ENCODE results near the gene KRTAP12-1.
"Not testable (repeated sequence)": the region's sequence is repeated elsewhere in the genome, so short reads cannot be mapped to it uniquely, and the experiment has no call there.

KRTAP12-1 gene

GRCh38 chr21:44664691-44665090 is 17.3 kb downstream of the KRTAP12-1 start:
- no peak for DNase-seq

- DNase-seq, result not testable (repeated sequence)
Measured at GRCh38 chr21:44661567-44661966, 20.4 kb downstream of the KRTAP12-1 start.

GRCh38 chr21:44658913-44659595 is 22.9 kb downstream of the KRTAP12-1 start:
- DNase-seq, result peak in 1 of 2 donors; percentile 37

GRCh38 chr21:44658541-44658910 is 23.4 kb downstream of the KRTAP12-1 start:
- DNase-seq, result no peak

- peak; percentile 68 to 79 for DNase-seq
Measured at GRCh38 chr21:44657635-44658540, 24.1 kb downstream of the KRTAP12-1 start, which contains the start of gene KRTAP12-3. TSS of gene KRTAP12-3 (plus strand) at chr21:44657932. CDS start at chr21:44657980, 48 bp downstream.

GRCh38 chr21:44656868-44657267 is 25.1 kb downstream of the KRTAP12-1 start:
- no peak for DNase-seq

- no peak for DNase-seq
Measured at GRCh38 chr21:44654576-44655175, 27.3 kb downstream of the KRTAP12-1 start, which contains the start of gene KRTAP12-4. TSS of gene KRTAP12-4 (minus strand) at chr21:44654659. CDS start at chr21:44654614, 45 bp downstream.

- peak; percentile 78 to 84 for DNase-seq
Measured at GRCh38 chr21:44653656-44654575, 28.0 kb downstream of the KRTAP12-1 start.

- peak in 1 of 2 donors; percentile 4 for DNase-seq
Measured at GRCh38 chr21:44653123-44653522, 28.8 kb downstream of the KRTAP12-1 start.

- no peak for DNase-seq
Measured at GRCh38 chr21:44650973-44651675, 30.8 kb downstream of the KRTAP12-1 start.

GRCh38 chr21:44650265-44650972 is 31.5 kb downstream of the KRTAP12-1 start:
- no peak for DNase-seq

- DNase-seq, result no peak
Measured at GRCh38 chr21:44649521-44650100, 32.4 kb downstream of the KRTAP12-1 start.

- no peak for DNase-seq
Measured at GRCh38 chr21:44648557-44649311, 33.2 kb downstream of the KRTAP12-1 start.

- DNase-seq, result no peak
Measured at GRCh38 chr21:44647222-44647552, 34.8 kb downstream of the KRTAP12-1 start.

GRCh38 chr21:44646366-44647221 is 35.4 kb downstream of the KRTAP12-1 start, which contains the start of gene KRTAP10-11:
TSS of gene KRTAP10-11 (plus strand) at chr21:44646414. CDS start at chr21:44646459, 45 bp downstream.
- not testable (repeated sequence) for DNase-seq

GRCh38 chr21:44644878-44645277 is 37.1 kb downstream of the KRTAP12-1 start:
- DNase-seq, result no peak

- DNase-seq, result no peak
Measured at GRCh38 chr21:44643741-44644310, 38.1 kb downstream of the KRTAP12-1 start.

GRCh38 chr21:44640761-44641160 is 41.2 kb downstream of the KRTAP12-1 start:
- no peak for DNase-seq
